ENCODE results near the gene RFC4.
"Not testable (repeated sequence)": the region's sequence is repeated elsewhere in the genome, so short reads cannot be mapped to it uniquely, and the experiment has no call there.

Gene RFC4

GRCh38 chr3:186825294-186825821, 19.1 kb upstream of the RFC4 start:
- no peak for DNase-seq (ENCODE audit: low spot score)

DNA sequence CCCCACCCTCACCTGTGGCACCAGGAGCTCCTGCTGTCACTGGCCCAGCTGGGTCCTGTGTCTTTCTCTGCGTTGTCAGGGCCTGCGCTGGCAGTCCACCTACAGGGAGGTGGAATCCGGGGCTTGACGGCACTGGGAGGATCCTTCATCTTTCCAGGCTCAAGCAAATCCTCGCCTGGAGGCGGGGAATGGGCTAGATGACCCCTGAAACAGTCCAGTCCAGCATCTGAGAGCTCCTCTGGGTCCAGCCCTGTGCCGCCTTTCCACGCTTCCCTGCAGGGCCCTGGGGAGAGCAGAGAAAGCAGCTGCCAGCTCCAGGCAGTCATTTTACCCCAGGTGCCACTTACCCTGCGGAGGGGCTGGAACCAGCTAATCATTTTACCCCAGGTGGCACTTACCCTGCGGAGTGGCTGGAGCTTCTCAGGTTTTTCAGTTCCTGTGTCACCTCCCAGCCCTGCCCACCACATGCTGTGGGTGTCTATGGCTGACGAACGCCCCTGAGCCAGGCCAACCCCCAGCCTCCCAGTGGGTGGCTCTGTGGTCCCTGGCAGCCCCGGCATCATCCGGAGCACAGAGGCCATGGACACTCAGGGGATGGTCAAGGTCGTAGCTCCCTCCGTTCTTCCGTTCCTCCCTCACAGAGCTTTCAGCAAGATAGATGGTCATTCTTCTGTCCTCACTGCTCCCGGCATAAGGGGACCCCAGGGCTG, 18.3 kb upstream of the RFC4 start:
- DNase-seq (ENCODE audit: low spot score), result no peak

- DNase-seq (ENCODE audit: low spot score), result no peak
These were observed 17.1 kb upstream of the RFC4 start for GRCh38 chr3:186823386-186823785.

DNA sequence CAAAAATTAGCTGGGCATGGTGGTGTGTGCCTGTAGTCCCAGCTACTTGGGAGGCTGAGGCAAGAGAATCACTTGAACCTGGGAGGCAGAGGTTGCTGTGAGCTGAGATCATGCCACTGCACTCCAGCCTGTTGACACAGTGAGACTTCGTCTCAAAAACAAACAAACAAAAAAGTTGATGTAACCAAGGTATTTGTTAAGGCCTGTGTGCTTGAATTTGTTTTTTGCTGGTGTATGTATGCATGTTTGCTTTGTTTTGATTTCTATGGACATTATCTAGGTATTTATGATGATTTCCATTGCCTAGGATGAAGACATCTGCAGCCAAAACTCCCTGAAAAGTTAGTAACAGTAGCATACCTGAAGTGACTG, 16.1 kb upstream of the RFC4 start:
- DNase-seq (ENCODE audit: low spot score), result not testable (repeated sequence)

- peak; percentile 31 for DNase-seq (ENCODE audit: low spot score)
These were observed 15.4 kb upstream of the RFC4 start for GRCh38 chr3:186821429-186822387.

- no peak for DNase-seq (ENCODE audit: low spot score)
These were observed 12.7 kb upstream of the RFC4 start for GRCh38 chr3:186818956-186819355.

DNA sequence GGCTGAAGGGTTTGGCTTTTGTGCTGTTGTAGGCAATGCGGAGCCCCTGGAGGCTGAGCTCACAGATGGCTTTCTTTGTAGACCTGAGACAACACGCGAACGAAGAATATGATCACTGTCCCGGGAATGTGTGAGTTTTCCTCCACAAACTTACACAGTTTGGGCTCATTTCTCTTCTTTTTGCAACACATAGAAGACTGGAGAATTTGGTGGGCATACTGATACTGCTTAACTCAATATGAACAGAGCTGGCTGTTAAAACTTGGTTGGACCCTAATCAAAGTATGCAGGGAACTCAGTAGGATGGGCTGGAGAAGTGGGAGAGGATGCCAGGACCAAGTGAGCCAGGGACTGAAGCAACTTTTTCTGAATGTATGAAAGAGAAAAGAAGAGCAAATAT, 12.2 kb upstream of the RFC4 start:
- DNase-seq (ENCODE audit: low spot score), result no peak

DNA sequence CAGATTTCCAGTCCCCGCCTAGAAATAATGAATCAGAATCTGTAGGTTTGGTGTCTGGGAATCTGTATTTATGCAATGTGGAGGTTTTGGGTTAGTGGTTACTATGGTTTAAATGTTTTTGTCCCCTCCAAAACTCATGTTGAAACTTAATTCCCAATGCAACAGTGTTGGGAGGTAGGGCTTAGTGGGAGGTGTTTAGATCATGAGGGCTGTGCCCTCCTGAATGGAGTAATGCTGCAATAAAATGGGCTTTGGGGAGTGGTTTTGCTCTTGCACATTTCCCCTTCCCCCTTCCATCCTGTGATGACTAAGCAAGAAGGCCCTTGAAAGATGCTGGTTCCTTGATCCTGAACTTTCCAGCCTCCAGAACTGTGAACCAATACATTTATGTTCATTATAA, 9.2 kb upstream of the RFC4 start:
- no peak for DNase-seq (ENCODE audit: low spot score)

GRCh38 chr3:186814100-186814499, 7.8 kb upstream of the RFC4 start:
- no peak for DNase-seq (ENCODE audit: low spot score)

DNA sequence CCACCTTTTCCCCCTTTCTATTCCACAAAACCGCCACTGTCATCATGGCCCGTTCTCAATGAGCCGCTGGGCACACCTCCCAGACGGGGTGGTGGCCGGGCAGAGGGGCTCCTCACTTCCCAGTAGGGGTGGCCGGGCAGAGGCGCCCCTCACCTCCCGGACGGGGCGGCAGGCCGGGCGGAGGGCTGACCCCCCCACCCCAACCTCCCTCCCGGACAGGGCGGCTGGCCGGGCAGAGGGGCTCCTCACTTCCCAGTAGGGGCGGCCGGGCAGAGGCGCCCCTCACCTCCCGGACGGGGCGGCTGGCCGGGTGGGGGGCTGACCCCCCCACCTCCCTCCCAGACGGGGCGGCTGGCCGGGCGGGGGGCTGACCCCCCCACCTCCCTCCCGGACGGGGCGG, 5.0 kb upstream of the RFC4 start:
- not testable (repeated sequence) for DNase-seq (ENCODE audit: low spot score)

DNA sequence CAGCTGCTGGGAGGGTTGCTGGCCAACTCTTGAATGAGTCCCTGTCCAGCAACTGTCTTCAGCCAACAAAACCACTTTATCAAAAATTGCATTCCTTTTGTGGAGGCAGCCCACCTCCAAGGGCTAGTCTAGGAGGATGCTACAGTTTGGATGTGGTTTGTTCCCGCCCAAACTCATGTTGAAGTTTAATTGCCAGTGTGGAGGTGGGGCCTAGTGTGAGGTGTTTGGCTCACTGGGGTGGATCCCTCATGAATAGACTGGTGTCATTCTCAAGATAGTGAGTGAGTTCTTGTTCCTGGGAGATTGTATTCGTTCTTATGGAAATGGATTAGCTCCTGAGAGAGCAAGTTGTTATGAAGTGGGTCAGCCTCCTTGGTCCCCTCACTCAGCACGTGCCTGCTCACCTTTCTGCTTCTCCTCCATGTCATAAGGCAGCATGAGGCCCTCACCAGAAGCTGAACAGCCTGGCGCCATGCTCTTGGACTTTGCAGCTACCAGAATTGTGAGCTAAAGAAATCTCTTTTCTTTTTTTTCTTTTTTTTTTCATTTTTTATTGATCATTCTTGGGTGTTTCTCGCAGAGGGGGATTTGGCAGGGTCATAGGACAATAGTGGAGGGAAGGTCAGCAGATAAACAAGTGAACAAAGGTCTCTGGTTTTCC, 4.2 kb upstream of the RFC4 start:
- no peak for DNase-seq (ENCODE audit: low spot score)

DNA sequence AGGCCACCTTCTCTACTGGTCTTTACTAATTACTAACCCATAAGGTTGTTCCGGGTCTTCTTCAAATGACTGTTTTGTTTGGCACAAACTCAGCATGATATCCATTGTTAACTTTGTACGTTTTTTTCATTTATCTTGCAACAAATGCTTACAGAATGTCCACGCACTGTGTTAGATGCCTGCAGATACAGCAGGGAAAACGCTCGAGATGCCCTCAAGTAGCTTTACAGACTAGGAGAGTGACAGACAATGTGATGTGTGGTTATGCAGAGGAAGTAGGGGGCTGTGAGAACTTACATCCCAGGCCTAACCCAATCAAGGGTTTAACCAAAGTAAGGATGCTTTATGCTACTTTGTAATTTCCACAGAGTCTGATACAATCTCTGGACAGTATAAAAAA, 949 bp upstream of the RFC4 start:
- DNase-seq (ENCODE audit: low spot score), result no peak

- DNase-seq (ENCODE audit: low spot score), result not testable (repeated sequence)
These were observed 2.8 kb downstream of the RFC4 start for GRCh38 chr3:186803447-186803846.

DNA sequence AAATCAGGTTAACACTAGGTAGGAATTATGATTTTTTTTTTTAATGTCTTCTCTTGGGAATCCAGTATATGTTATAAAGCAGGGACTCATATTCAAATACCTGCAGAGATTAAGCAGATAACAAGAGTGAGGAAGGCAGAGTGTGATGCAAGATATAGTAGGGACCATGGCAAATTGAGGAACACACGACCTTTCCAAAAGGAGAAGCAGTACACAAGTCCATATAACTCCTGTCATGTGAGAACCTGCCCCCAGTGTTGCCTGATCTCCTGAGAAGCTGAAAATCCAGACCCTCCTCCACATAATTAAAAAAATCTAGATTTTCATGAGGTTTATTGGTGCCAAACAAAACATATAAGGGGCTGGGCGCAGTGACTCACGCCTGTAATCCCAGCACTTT, 3.6 kb downstream of the RFC4 start:
- no peak for DNase-seq (ENCODE audit: low spot score)

DNA sequence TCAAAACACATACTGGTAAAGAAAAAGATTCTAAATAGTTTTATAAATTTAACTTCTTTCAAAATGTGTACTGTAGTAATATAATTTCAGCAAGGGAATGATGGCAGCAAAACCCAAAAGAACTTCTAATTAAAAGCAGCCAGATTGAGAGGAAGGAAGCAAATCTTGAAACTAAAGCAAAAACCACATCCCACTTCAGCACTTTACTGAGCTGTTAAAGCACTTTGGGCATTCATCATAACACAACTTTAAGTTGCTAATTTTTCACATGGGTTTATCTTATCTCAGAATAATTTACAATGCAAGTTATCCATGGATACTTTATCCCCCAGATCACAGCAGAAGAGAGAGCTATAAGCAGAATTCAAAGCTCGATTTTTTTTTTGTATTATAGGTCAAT, 6.0 kb downstream of the RFC4 start:
- no peak for DNase-seq (ENCODE audit: low spot score)

DNA sequence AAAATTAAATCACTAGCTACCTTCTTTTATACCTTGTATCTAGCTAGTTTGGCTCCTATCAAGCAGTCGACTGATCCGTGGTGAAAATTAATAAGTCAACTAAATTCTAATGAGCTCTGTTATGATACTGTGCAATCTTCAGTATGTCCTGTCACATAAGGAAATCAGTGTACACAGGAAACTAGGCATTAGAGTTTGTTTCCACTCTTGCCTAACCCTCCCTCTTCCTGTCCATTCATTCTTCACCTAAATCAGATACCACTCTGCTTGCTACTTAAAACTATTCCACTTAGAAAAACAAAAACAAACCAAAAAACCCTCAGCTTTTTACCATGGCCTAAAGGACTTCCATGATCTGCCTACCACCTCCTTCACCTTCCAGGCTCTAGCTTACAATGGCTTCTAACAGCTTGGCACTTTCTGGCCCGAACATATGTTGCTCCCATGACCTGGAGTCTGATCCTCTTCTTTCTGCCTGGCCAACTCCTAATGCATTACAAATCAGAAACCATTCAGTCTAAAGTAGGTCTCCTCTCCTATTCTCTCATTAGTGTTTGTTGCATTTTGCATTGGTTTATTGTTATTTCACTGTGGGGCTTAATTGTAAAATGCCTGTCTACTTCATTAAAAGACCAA, 7.9 kb downstream of the RFC4 start:
- DNase-seq (ENCODE audit: low spot score), result no peak

- no peak for DNase-seq (ENCODE audit: low spot score)
These were observed 15.9 kb downstream of the RFC4 start for GRCh38 chr3:186790261-186790981.

DNA sequence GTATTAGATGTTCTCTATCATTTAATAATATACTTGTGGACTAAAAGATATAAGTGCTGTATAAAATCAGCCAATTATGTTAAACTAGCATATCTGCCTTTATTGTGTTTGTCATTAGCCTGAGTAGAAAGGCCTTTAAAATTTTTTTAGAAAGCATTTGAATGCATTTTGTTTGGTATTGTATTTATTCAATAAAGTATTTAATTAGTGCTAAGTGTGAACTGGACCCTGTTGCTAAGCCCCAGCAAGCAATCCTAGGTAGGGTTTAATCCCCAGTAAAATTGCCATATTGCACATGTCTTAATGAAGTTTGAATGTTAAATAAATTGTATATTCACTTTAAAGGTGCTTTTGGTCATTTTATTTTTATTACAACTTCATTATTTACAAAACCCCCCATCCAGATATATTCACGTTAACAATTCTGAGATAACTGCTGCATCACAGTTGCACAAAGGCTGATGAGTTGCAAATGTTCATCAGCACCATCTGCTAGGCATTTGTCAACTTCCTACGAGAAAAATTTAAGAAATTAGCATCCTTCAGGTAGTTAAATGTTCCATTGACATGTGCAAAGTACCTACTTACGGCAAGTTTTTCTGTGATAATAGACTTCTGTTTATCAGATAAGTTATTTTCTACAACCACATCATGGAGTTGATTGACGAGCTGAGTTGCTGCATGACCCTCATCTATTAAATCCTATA, 16.6 kb downstream of the RFC4 start:
- no peak for DNase-seq (ENCODE audit: low spot score)

- no peak for DNase-seq (ENCODE audit: low spot score)
These were observed 17.6 kb downstream of the RFC4 start for GRCh38 chr3:186788482-186789370.
